SK-N-SH treated with all-trans-retinoic acid at 6 μM for 48 hours (cell line): ENCODE measurements around the gene ST13.

Experiments
- ARNTL ChIP-seq: fragments of 450-650 bp; formaldehyde crosslinking; IDR thresholded peaks from 2 replicates; pipeline ENCODE4 v1.5.0; 2020; ENCODE audit warnings: low read depth, mild to moderate bottlenecking, moderate library complexity, borderline replicate concordance
- BACH2 ChIP-seq: fragments of 250-450 bp; sonication (Bioruptor Pico); IDR thresholded peaks from 2 replicates; pipeline ENCODE4 v1.9.0; 2021; ENCODE audit warnings: mild to moderate bottlenecking, borderline replicate concordance
- CSDC2 ChIP-seq: fragments of 250-450 bp; sonication (Bioruptor Pico); IDR thresholded peaks from 2 replicates; pipeline ENCODE4 v1.5.0; 2020; ENCODE audit warnings: mild to moderate bottlenecking, moderate library complexity
- ESRRG ChIP-seq: fragments of 250-450 bp; sonication (Bioruptor Pico); IDR thresholded peaks from 2 replicates; pipeline ENCODE4 v1.6.1; 2021; ENCODE audit warnings: mild to moderate bottlenecking
- GLIS3 ChIP-seq: fragments of 250-450 bp; sonication (Bioruptor Pico); IDR thresholded peaks from 2 replicates; pipeline ENCODE4 v1.5.0; 2020; ENCODE audit warnings: mild to moderate bottlenecking, moderate library complexity
- PATZ1 ChIP-seq: fragments of 250-450 bp; sonication (Bioruptor Pico); IDR thresholded peaks from 2 replicates; pipeline ENCODE4 v1.8.0; 2020; ENCODE audit warnings: mild to moderate bottlenecking, moderate library complexity, borderline replicate concordance
- PPARA ChIP-seq: fragments of 250-450 bp; sonication (Bioruptor Pico); IDR thresholded peaks from 2 replicates; pipeline ENCODE4 v1.5.0; 2020; ENCODE audit warnings: mild to moderate bottlenecking, borderline replicate concordance
- TCF4 ChIP-seq: fragments of 250-450 bp; sonication (Bioruptor Pico); IDR thresholded peaks from 2 replicates; pipeline ENCODE4 v1.8.0; 2021; ENCODE audit warnings: mild to moderate bottlenecking, moderate library complexity, borderline replicate concordance
- ZFP3 ChIP-seq: fragments of 250-450 bp; sonication (Bioruptor Pico); IDR thresholded peaks from 2 replicates; pipeline ENCODE4 v1.5.0; 2020; ENCODE audit warnings: mild to moderate bottlenecking, moderate library complexity
- ZNF70 ChIP-seq: fragments of 450-650 bp; formaldehyde crosslinking; IDR thresholded peaks from 2 replicates; pipeline ENCODE4 v1.5.0; 2020; ENCODE audit warnings: mild to moderate bottlenecking, moderate library complexity

GRCh38 chr22:40855979-40856512 lies 393 bp downstream of the ST13 start:
- TF ChIP-seq PATZ1 (CRISPR knock-in tag), result no peak
- no peak for TF ChIP-seq TCF4
- TF ChIP-seq PPARA (CRISPR knock-in tag), result no peak
- no peak for TF ChIP-seq CSDC2 (CRISPR knock-in tag)
- TF ChIP-seq ARNTL (CRISPR knock-in tag), result no peak
- TF ChIP-seq GLIS3 (CRISPR knock-in tag), result no peak
- no peak for TF ChIP-seq ZNF70 (CRISPR knock-in tag)
- no peak for TF ChIP-seq BACH2 (CRISPR knock-in tag)
- no peak for TF ChIP-seq ZFP3 (CRISPR knock-in tag)
- TF ChIP-seq ESRRG, result no peak
